RWPE1 (cell line): ENCODE measurements around the gene IBA57.
A peak's percentile ranks its signal among the peaks of the same experiment; 100 is the strongest.

ENCODE experiments used
- CTCF ChIA-PET: fragments of 350-600 bp; sonication (Branson Sonifier 250); formaldehyde crosslinking; extraction: SDS; loops from one replicate; lab custom pipeline; 2021; lab: Yijun Ruan, JAX
- POLR2A ChIA-PET: fragments of 400-600 bp; formaldehyde crosslinking; extraction: SDS; loops from one replicate; lab custom pipeline; 2020; ENCODE audit warnings: antibody characterized with exemption; ENCODE audit not compliant: low non-redundant PET; lab: Yijun Ruan, JAX
- DNase-seq: peaks from one replicate; pipeline ENCODE4 v3.0.0; 2012; ENCODE audit warnings: low spot score
- H3K27ac ChIP-seq: fragments of 450-650 bp; 2 replicates; pipeline ENCODE4 v1.5.1; 2017
- TF ChIP-seq, protein P1 (sequence below): fragments of 450-650 bp; conservative IDR thresholded peaks from 2 replicates; pipeline ENCODE4 v1.5.1; 2017; ENCODE audit warnings: low read depth, mild to moderate bottlenecking

Gene IBA57

DNA sequence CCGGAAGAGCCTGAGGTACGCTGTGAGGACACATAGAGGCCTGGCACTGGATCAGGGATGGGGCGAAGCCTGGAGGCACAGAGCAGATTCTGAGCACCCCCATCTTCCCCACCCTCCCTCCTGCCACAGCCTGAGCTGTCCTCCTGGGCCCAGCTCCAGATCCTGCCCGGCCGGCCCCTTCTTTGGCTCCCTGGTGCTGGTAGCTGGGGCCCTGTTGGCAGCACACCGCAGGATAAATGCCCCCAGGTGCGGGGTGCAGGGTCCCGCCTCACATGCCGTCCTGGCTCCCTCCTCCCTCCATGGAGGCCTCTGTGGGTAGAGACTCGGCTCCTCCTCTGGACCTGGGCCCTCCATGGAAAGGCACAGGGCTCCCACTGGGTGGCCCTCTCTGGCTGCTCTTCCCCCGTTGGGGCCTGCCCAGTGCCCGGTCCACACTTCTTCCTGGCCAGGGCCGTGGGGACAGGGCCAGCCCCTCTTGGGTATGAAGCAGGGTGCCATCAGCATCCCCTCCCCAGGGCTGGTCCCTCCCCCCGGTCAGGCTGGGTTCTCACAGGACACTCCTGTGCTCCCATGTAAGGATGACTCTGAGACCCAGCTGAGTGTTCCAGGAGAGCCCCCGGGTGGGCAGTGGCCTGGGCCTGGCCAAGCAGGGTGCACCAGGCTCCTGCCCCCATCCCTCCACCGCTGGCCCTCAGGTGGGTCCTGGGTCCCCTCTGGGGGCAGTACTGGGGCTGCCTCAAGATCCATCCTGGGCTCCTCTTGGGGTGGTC lies 41.2 kb downstream of the IBA57 start:
- CTCF ChIA-PET: interaction anchor here (0.7 to 1.0 kb wide), 2 partner anchors 40 to 53 kb away, joined by 3 read pairs; no protein-coding TSS in a partner anchor
- no peak for DNase-seq
- TF ChIP-seq, protein P1, sequence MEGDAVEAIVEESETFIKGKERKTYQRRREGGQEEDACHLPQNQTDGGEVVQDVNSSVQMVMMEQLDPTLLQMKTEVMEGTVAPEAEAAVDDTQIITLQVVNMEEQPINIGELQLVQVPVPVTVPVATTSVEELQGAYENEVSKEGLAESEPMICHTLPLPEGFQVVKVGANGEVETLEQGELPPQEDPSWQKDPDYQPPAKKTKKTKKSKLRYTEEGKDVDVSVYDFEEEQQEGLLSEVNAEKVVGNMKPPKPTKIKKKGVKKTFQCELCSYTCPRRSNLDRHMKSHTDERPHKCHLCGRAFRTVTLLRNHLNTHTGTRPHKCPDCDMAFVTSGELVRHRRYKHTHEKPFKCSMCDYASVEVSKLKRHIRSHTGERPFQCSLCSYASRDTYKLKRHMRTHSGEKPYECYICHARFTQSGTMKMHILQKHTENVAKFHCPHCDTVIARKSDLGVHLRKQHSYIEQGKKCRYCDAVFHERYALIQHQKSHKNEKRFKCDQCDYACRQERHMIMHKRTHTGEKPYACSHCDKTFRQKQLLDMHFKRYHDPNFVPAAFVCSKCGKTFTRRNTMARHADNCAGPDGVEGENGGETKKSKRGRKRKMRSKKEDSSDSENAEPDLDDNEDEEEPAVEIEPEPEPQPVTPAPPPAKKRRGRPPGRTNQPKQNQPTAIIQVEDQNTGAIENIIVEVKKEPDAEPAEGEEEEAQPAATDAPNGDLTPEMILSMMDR: peak; percentile 10; the same call in 1 of the 2 replicates
- POLR2A ChIA-PET: no interaction called here
- H3K27ac ChIP-seq: peak overlapping the region; percentile 54

- CTCF ChIA-PET: interaction anchor here (0.7 kb wide), 1 partner anchor 54 kb away, joined by 3 read pairs; no protein-coding TSS in a partner anchor
- TF ChIP-seq, protein P1: no peak
- peak overlapping the region; percentile 54 for H3K27ac ChIP-seq
- POLR2A ChIA-PET: no interaction called here
- DNase-seq: no peak
Observed at GRCh38 chr1:228207381-228207810, 41.8 kb downstream of the IBA57 start.

- CTCF ChIA-PET: no interaction called here
- TF ChIP-seq, protein P1: no peak
- no peak for DNase-seq
- peak within 1 kb of the TSS; percentile 88 for H3K27ac ChIP-seq
- POLR2A ChIA-PET: no interaction called here
Observed at GRCh38 chr1:228207851-228208821, 42.5 kb downstream of the IBA57 start, which contains the start of gene OBSCN. OBSCN (plus strand) TSS chr1:228208044; CDS start chr1:228211784, 3,740 bp downstream.

DNA sequence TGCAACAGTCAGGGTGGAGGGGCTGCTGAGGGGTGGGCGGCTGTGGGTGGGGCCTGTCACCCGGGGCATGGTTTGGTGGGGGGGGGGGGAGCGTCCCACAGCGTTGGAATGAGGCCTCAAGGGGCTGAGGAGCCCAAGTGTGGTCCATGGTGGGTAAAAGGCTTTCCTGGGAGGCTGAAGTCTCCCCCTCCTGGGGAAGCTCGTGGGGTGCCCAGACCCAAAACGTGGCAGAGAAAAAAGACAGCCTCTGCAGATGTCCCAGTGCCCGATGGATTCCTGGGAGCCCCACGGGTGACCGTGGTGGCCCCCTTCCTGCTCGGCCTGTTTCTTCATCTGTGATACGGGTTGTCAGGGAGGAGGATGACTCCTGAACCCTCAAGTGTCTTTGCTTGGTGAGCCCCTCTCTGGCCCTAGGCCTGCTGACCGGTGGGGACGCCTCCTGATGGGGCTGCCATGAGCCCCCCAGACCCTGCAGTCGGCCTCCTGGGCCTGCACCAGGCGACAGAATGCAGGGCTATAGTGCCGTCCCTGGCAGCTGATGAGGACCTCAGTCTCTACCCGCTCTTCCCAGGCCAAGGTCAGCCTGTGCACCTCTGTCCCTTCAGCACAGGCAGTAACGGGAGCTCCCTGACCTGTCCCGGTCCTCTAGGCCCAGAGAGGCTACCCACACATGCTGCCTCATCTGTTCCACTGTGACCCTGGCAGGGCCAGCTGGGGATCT lies 43.4 kb downstream of the IBA57 start:
- DNase-seq: no peak
- peak overlapping the region; percentile 88 for H3K27ac ChIP-seq
- TF ChIP-seq, protein P1: no peak
- POLR2A ChIA-PET: no interaction called here
- CTCF ChIA-PET: no interaction called here

DNA sequence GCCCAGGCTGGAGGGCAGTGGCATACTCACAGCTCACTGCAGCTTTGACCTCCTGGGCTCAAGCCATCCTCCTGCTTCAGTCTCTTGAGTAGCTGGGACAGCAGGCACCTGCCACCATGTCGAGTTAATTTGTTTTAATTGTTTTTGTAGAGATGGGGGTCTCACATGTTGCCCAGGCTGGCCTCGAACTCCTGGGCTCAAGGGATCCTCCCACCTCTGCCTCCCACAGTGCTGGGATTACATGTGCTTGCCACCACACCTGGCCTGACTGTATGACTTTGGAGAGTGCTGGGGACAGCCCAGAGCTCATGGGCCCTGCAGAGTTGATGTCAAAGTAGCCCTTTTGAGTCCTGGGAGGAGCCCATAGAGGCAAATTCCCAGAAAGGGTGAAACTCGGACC lies 44.1 kb downstream of the IBA57 start:
- DNase-seq: no peak
- ChIA-PET POLR2A (no interaction called here), CTCF (interaction anchor here (1.3 to 1.5 kb wide), 3 partner anchors 43 to 84 kb away, joined by 3 to 11 read pairs (median 6); partner anchors contain the start of gene IBA57)
- TF ChIP-seq, protein P1: no peak
- peak overlapping the region; percentile 88 for H3K27ac ChIP-seq
